H1 (cell line): ENCODE data around the gene TFF1. TPM values are rescaled to one million over a fixed set of nuclear protein-coding genes. Genes with fewer than 3 reads are reported as not detected.

ENCODE experiments used
- CTCF ChIA-PET: fragments of 300-600 bp; sonication (Branson Sonifier 250); formaldehyde crosslinking; loops from one replicate; lab custom pipeline; 2021; ENCODE audit not compliant: partially characterized antibody; lab: Charles Lee
- POLR2A ChIA-PET: fragments of 300-600 bp; sonication (Branson Sonifier 250); formaldehyde crosslinking; loops from one replicate; lab custom pipeline; 2021; ENCODE audit warnings: inconsistent platforms; ENCODE audit not compliant: partially characterized antibody; lab: Charles Lee
- DNase-seq, 2 experiments: peaks; one replicate each; pipeline versions ENCODE4 v3.0.0 to v3.0.0-alpha.2; 2010 to 2022; ENCODE audit warnings: low spot score in 2 of 2, low read depth in 1 of 2, mixed read lengths in 1 of 2
- FAIRE-seq: peaks from 2 replicates; lab custom pipeline; 2011; peaks lifted over from hg19 to GRCh38; lab: Jason Lieb, UNC
- H2AFZ ChIP-seq: 2 replicates; pipeline ENCODE4 v1.8.1; 2012; ENCODE audit warnings: low read length, inconsistent platforms
- H2AK5ac ChIP-seq: 2 replicates; pipeline ENCODE4 v1.6.1; 2013; ENCODE audit warnings: low read depth, low read length
- H2BK120ac ChIP-seq: replicated peaks from 2 replicates; pipeline ENCODE3; 2013; ENCODE audit warnings: low read depth, low read length, inconsistent platforms
- H2BK12ac ChIP-seq: 2 replicates; pipeline ENCODE4 v1.6.1; 2013; ENCODE audit warnings: low read depth, low read length
- H2BK15ac ChIP-seq: 2 replicates; pipeline ENCODE4 v1.6.1; 2013; ENCODE audit warnings: low read length
- H2BK20ac ChIP-seq: 2 replicates; pipeline ENCODE4 v1.6.1; 2013; ENCODE audit warnings: low read length
- H2BK5ac ChIP-seq: 2 replicates; pipeline ENCODE4 v1.6.1; 2013; ENCODE audit warnings: low read depth, low read length
- H3K14ac ChIP-seq: 2 replicates; pipeline ENCODE4 v1.6.1; 2013; ENCODE audit warnings: inconsistent platforms; ENCODE audit not compliant: insufficient read length
- H3K18ac ChIP-seq: 2 replicates; pipeline ENCODE4 v1.6.1; 2013; ENCODE audit warnings: low read length; ENCODE audit errors: extremely low read depth
- H3K23ac ChIP-seq: 2 replicates; pipeline ENCODE4 v1.6.1; 2013; ENCODE audit warnings: inconsistent platforms; ENCODE audit not compliant: insufficient read length
- H3K23me2 ChIP-seq: 2 replicates; pipeline ENCODE4 v1.6.1; 2013; ENCODE audit warnings: low read depth, low read length
- H3K27ac ChIP-seq: 2 replicates; pipeline ENCODE4 v1.6.1; 2011; ENCODE audit warnings: low read depth, low read length, inconsistent platforms
- H3K27me3 ChIP-seq, 4 experiments: replicated peaks in 1 of 4; 1 replicate in 1 of 4; 2 replicates in 3 of 4; pipeline versions ENCODE4 v1.6.1 to v1.8.1; 2011 to 2013; ENCODE audit warnings: low read length in 3 of 4, mild to moderate bottlenecking in 3 of 4, inconsistent platforms in 2 of 4, mixed read lengths in 2 of 4, moderate library complexity in 1 of 4; ENCODE audit not compliant: control insufficient read depth in 3 of 4, insufficient read depth in 3 of 4; ENCODE audit errors: extremely low read depth in 1 of 4
- H3K36me3 ChIP-seq, 4 experiments: 2 replicates each; pipeline versions ENCODE4 v1.6.1 to v1.8.1; 2011 to 2013; ENCODE audit warnings: mild to moderate bottlenecking in 4 of 4, low read length in 3 of 4, moderate library complexity in 2 of 4, control low read depth in 1 of 4, inconsistent platforms in 1 of 4; ENCODE audit not compliant: insufficient read depth in 4 of 4, control insufficient read depth in 2 of 4
- H3K4ac ChIP-seq: replicated peaks from 2 replicates; pipeline ENCODE3; 2013; ENCODE audit warnings: low read length, low read depth, mixed read lengths, inconsistent platforms; ENCODE audit not compliant: insufficient read length
- H3K4me1 ChIP-seq, 4 experiments: replicated peaks in 1 of 4; 1 replicate in 1 of 4; 2 replicates in 3 of 4; pipeline versions ENCODE4 v1.6.1 to v1.8.1; 2011 to 2013; ENCODE audit warnings: low read length in 3 of 4, inconsistent platforms in 2 of 4, mixed read lengths in 1 of 4; ENCODE audit not compliant: insufficient read depth in 4 of 4, control insufficient read depth in 3 of 4
- H3K4me2 ChIP-seq, 2 experiments: 2 replicates each; pipeline versions ENCODE4 v1.6.1 to v1.8.1; 2011 to 2013; ENCODE audit warnings: low read depth in 2 of 2, low read length in 2 of 2, control low read depth in 1 of 2, inconsistent platforms in 1 of 2, mild to moderate bottlenecking in 1 of 2; ENCODE audit not compliant: insufficient read depth in 1 of 2
- H3K4me3 ChIP-seq, 4 experiments: fragments of 200-600, 300-600 bp in 1 of 4; sonication (generic), shearing (Covaris generic), sonication (Bioruptor Twin) in 1 of 4; 2 replicates each; pipeline versions ENCODE4 v1.5.1 to v1.8.1; 2011 to 2016; ENCODE audit warnings: low read length in 4 of 4, low read depth in 3 of 4, control low read depth in 2 of 4, inconsistent platforms in 2 of 4, mild to moderate bottlenecking in 2 of 4, mixed read lengths in 1 of 4, moderate library complexity in 1 of 4; ENCODE audit not compliant: insufficient read depth in 2 of 4; ENCODE audit errors: extremely low read depth in 1 of 4
- H3K56ac ChIP-seq: replicated peaks from 2 replicates; pipeline ENCODE3; 2013; ENCODE audit warnings: low read depth, mild to moderate bottlenecking, mixed read lengths, low read length, inconsistent platforms; ENCODE audit not compliant: insufficient read length
- H3K79me1 ChIP-seq: 2 replicates; pipeline ENCODE4 v1.6.1; 2013; ENCODE audit warnings: low read depth, low read length, control low read depth
- H3K79me2 ChIP-seq, 2 experiments: 2 replicates each; pipeline versions ENCODE4 v1.6.1 to v1.8.1; 2012 to 2013; ENCODE audit warnings: low read length in 2 of 2, mild to moderate bottlenecking in 2 of 2, inconsistent platforms in 1 of 2; ENCODE audit not compliant: insufficient read depth in 2 of 2, control insufficient read depth in 1 of 2
- H3K9ac ChIP-seq, 4 experiments: replicated peaks in 1 of 4; 1 replicate in 1 of 4; 2 replicates in 3 of 4; pipeline versions ENCODE4 v1.6.1 to v1.8.1; 2011 to 2013; ENCODE audit warnings: low read depth in 3 of 4, low read length in 3 of 4, control low read depth in 2 of 4, mild to moderate bottlenecking in 2 of 4, moderate library complexity in 2 of 4, inconsistent platforms in 1 of 4; ENCODE audit errors: extremely low read depth in 1 of 4
- H3K9me3 ChIP-seq, 2 experiments: 2 replicates each; pipeline versions ENCODE4 v1.6.1 to v1.8.1; 2012 to 2013; ENCODE audit warnings: mild to moderate bottlenecking in 2 of 2, moderate library complexity in 2 of 2, control low read depth in 1 of 2, inconsistent platforms in 1 of 2, low read depth in 1 of 2, low read length in 1 of 2, mixed read lengths in 1 of 2; ENCODE audit not compliant: insufficient read depth in 2 of 2
- H4K20me1 ChIP-seq, 2 experiments: replicated peaks in 1 of 2; 2 replicates each; pipeline versions ENCODE3 to v1.8.1; 2011 to 2013; ENCODE audit warnings: inconsistent platforms in 2 of 2, low read length in 2 of 2, mild to moderate bottlenecking in 1 of 2; ENCODE audit not compliant: insufficient read depth in 2 of 2, control insufficient read depth in 1 of 2
- H4K5ac ChIP-seq: 2 replicates; pipeline ENCODE4 v1.6.1; 2013; ENCODE audit warnings: low read length, low read depth, mixed read lengths, inconsistent platforms; ENCODE audit not compliant: insufficient read length
- H4K8ac ChIP-seq: 2 replicates; pipeline ENCODE4 v1.8.0; 2013; ENCODE audit warnings: mild to moderate bottlenecking, moderate library complexity, low read length, inconsistent platforms; ENCODE audit not compliant: insufficient read depth; ENCODE audit errors: extremely low read depth
- H4K91ac ChIP-seq: replicated peaks from 2 replicates; pipeline ENCODE3; 2013; ENCODE audit warnings: low read length, mixed read lengths, inconsistent platforms; ENCODE audit not compliant: insufficient read length
- GABPA ChIP-seq: IDR thresholded peaks from 2 replicates; pipeline ENCODE4 v1.6.1; 2011; ENCODE audit warnings: mild to moderate bottlenecking, low read length, moderate library complexity, borderline replicate concordance; ENCODE audit not compliant: insufficient read depth
- JUN ChIP-seq: IDR thresholded peaks from 2 replicates; pipeline ENCODE4 v1.6.1; 2011; ENCODE audit warnings: low read depth, mild to moderate bottlenecking, improper control_type of control experiment, low read length
- KDM1A ChIP-seq: fragments of 200-600, 300-600 bp; sonication (generic); IDR thresholded peaks from 2 replicates; pipeline ENCODE4 v1.7.1; 2016; ENCODE audit warnings: mild to moderate bottlenecking, low read length, borderline replicate concordance
- MAX ChIP-seq: IDR thresholded peaks from 2 replicates; pipeline ENCODE4 v1.6.1; 2012; ENCODE audit warnings: inconsistent platforms
- NANOG ChIP-seq: IDR thresholded peaks from 2 replicates; pipeline ENCODE4 v1.6.1; 2011; ENCODE audit warnings: low read length, low read depth, mild to moderate bottlenecking, inconsistent platforms; ENCODE audit not compliant: insufficient read depth, poor library complexity, severe bottlenecking
- NRF1 ChIP-seq: IDR thresholded peaks from 2 replicates; pipeline ENCODE4 v1.6.1; 2011; ENCODE audit warnings: mild to moderate bottlenecking, low read depth, low read length, improper control_type of control experiment
- RXRA ChIP-seq: IDR thresholded peaks from 2 replicates; pipeline ENCODE4 v1.6.1; 2011; ENCODE audit warnings: low read depth, mild to moderate bottlenecking, low read length, moderate library complexity; ENCODE audit not compliant: insufficient read depth
- SIN3A ChIP-seq, 2 experiments: IDR thresholded peaks in 1 of 2; conservative IDR thresholded peaks in 1 of 2; 2 replicates each; pipeline ENCODE4 v1.6.1; 2011 to 2012; ENCODE audit warnings: low read length in 2 of 2, improper control_type of control experiment in 1 of 2, low read depth in 1 of 2, mild to moderate bottlenecking in 1 of 2
- TAF1 ChIP-seq: IDR thresholded peaks from 2 replicates; pipeline ENCODE4 v1.6.1; 2011; ENCODE audit warnings: mild to moderate bottlenecking, low read depth, low read length
- WGBS, 2 experiments: shearing (Covaris generic) in 1 of 2; methylation state at CpG; one replicate each; pipeline versions ENCODE4 v1.1.6 to v1.1.7; 2013 to 2015; ENCODE audit warnings: low lambda C conversion rate in 2 of 2, mixed read lengths in 2 of 2, inconsistent platforms in 1 of 2, low coverage in 1 of 2, missing lambda C conversion rate in 1 of 2; ENCODE audit not compliant: insufficient replicate concordance in 2 of 2, insufficient coverage in 1 of 2, insufficient read length in 1 of 2; ENCODE audit errors: extremely low coverage in 1 of 2, missing lambda C conversion rate in 1 of 2; 5-methylcytosine and 5-hydroxymethylcytosine counted together
- polyA plus RNA-seq, 7 experiments: library from polyadenylated mRNA; depleted of rRNA in 3 of 7; stranded (reverse) in 5 of 7; unstranded in 2 of 7; fragments of >200 nt in 5 of 7; fragments of 200-250 nt in 2 of 7; gene quantifications; 1 replicate in 5 of 7; 2 replicates in 1 of 7; 4 replicates in 1 of 7; pipeline versions ENCODE4 v1.2.1 to v1.2.3, GENCODE V29; 2011 to 2013; ENCODE audit warnings: missing spikeins in 2 of 7, mixed read lengths in 2 of 7
- total RNA-seq: library from RNA; stranded (reverse); fragmentation: NEBNext Ultra II Directional; extraction: Animal tissue kit (Norgen Biotek cat#: 25700); gene quantifications from 2 replicates; pipeline ENCODE4 v1.2.1, GENCODE V29; 2021
- TF ChIP-seq, protein P1 (sequence below): IDR thresholded peaks from 2 replicates; pipeline ENCODE4 v1.6.1; 2012; ENCODE audit warnings: low read length, inconsistent platforms

TFF1 gene
- total and polyA plus RNA-seq, 2 of the 8 experiments (the other 6 are each of a cell fraction or from before 2014, with no cell fraction given): not detected

DNA sequence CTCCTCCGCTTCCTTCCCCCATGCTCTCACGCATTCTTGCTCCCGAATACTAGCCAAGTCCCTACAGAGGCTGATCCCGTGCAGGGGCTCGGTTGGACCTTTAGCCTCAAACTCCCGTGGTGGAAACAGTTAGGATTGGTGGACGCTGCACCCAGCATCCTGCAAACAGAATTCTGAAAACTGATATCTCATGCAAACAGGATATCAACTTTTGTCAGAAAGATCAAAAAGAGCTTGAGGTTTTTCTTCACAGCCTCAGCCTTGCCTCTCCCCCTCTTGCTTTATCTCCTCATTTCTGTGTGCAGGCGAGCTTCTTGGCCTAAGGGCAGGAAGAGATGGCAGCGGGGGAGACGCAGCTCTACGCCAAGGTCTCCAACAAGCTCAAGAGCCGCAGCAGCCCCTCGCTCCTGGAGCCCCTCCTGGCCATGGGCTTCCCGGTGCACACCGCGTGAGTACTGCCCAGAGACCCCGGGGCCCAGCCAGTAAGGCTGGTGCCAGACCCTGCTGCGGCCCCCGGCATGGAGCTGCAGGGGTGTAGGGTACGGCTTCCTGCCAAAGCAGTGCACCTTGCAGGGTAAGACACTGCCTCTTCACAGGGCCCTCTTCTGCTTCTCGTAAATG is 37.4 kb upstream of the TFF1 start, which contains the start of gene UBASH3A:
UBASH3A (plus strand) TSS at position 292 of the 621 bp plus-strand sequence; CDS start at position 336, 44 bp downstream.
- Histone ChIP-seq H4K91ac (no peak within 1 kb of the TSS), H3K27me3 (no peaks in the 10 kb centered on the region), H2BK15ac (no peak within 1 kb of the TSS), H3K4ac (no peak within 1 kb of the TSS), H3K14ac (no peak within 1 kb of the TSS), H3K9me3 (peaks cover 3 to 7% of the 10 kb centered on the region in 2 experiments; a peak in 2 of 4 replicates), H3K4me2 (no peak within 1 kb of the TSS), H3K4me1 (no peaks in the 10 kb centered on the region), H2AFZ (no peak within 1 kb of the TSS), H3K79me2 (no peaks in the 10 kb centered on the region), H2AK5ac (no peak within 1 kb of the TSS), H2BK120ac (no peak within 1 kb of the TSS), H2BK20ac (no peak within 1 kb of the TSS), H3K18ac (no peak within 1 kb of the TSS; the same call in 1 of the 2 replicates), H3K56ac (no peak within 1 kb of the TSS), H3K23me2 (no peaks in the 10 kb centered on the region), H3K9ac (no peak within 1 kb of the TSS), H3K36me3 (no peaks in the 10 kb centered on the region), H4K8ac (no peak within 1 kb of the TSS), H2BK5ac (no peak within 1 kb of the TSS), H3K4me3 (no peak within 1 kb of the TSS), H2BK12ac (no peak within 1 kb of the TSS), H4K5ac (no peak within 1 kb of the TSS), H4K20me1 (no peaks in the 10 kb centered on the region), H3K23ac (no peak within 1 kb of the TSS), H3K79me1 (no peaks in the 10 kb centered on the region), H3K27ac (no peak within 1 kb of the TSS)
- POLR2A ChIA-PET: interaction anchor here (0.6 to 1.6 kb wide), 2 partner anchors 32 to 47 kb away, joined by 3 read pairs; no protein-coding TSS in a partner anchor
- no peak for DNase-seq
- 93% methylated on average over 21 of the region's 21 CpGs; no CpG with 5 or more reads in 1 of the 2 experiments for WGBS, 2 experiments
- CTCF ChIA-PET: interaction anchor here (0.7 to 2.5 kb wide), 7 partner anchors 8 to 65 kb away, joined by 3 to 7 read pairs (median 3); no protein-coding TSS in a partner anchor
- TF ChIP-seq RXRA (no peak), NANOG (no peak), GABPA (no peak), MAX (no peak), NRF1 (no peak), JUN (no peak), TAF1 (no peak), SIN3A (conservative IDR thresholded peaks at IDR 0.05 in 1 of 2, IDR thresholded peaks at IDR 0.05 in 1 of 2; ENCODE audit: low read depth in 1 of 2, low read length in 2 of 2) (no peak), KDM1A (no peak)
- TF ChIP-seq, protein P1, sequence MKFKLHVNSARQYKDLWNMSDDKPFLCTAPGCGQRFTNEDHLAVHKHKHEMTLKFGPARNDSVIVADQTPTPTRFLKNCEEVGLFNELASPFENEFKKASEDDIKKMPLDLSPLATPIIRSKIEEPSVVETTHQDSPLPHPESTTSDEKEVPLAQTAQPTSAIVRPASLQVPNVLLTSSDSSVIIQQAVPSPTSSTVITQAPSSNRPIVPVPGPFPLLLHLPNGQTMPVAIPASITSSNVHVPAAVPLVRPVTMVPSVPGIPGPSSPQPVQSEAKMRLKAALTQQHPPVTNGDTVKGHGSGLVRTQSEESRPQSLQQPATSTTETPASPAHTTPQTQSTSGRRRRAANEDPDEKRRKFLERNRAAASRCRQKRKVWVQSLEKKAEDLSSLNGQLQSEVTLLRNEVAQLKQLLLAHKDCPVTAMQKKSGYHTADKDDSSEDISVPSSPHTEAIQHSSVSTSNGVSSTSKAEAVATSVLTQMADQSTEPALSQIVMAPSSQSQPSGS: no peak
- no peak for FAIRE-seq
